Fibroblast of skin of back (primary cell): Measurements from ENCODE around the gene LRRC3.

Source experiments
- DNase-seq: peaks from one replicate; pipeline ENCODE4 v3.0.0-alpha.2; 2013

LRRC3 gene

DNA sequence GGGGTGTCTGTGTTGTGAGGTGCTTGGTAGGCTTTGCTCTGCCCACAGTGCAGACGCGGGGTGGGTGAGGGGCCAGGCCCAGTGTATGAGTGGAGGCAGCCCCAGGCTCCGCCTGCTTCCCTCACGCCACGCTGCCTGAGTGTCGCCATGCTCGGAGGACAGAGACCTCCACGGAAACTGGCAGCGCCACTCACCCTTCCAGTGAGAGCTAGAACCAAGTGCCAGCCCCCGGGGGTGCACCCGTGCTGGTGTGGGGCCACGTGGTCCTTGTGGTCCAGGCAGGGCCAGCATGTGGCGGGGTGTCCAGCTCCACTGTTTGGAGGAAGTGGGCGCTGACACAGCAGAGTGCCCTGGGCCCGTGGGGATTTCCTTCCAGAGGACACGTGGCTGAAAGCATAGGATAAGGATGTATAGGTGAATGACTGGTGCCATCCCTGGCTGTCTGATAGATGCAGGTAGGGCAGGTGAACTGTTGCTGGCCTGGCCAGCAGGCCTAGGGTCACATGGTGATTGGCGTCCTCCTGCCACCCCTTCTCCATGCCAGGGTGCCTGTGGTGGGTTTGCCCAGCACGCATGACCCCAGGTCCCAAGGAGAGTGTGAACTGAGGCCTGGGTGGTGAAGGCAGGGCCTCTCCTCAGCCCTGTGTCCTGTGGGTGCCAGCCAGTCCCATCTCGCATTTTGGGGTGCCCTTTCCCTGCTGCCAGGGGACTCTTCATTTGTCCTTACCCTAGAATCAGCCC is 3.8 kb downstream of the LRRC3 start:
- DNase-seq, result no peak

DNA sequence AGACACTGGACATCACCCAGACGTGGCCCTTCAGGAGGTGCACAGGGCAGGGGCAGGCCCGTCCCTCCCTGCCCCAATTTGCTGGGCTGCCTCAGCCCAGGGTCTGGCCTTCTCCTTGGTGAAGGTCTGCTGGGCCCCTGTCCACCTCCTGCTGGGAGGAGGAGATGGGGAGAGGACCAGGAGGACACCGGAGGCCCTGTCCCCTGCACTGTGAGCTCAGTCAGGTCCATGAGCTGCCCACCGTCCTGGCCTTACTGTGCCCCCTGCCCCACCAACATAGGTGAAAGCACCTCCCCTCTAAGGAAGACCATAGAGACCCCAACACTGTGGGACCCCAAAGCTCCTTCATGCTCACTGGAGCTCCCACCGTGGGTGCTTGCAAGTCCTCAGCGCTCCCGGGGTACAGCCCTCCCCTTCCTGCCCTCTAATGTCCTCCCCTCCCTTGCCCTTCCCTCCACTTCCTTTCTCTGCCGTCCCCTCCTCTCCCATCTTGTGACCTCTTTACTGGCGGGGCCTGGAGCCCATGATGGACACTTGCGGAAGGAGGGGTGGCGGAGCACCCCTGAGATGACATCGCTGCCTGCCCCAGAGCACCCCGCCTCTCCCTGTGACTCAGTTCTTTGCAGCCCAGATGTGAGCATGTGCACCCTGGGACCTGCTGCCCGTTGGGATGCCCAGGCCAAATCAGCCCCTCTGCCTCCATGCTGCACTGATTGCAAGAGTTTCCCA is 4.6 kb downstream of the LRRC3 start:
- no peak for DNase-seq

- DNase-seq, result no peak
Measured at GRCh38 chr21:44460441-44460755, 5.1 kb downstream of the LRRC3 start.

DNA sequence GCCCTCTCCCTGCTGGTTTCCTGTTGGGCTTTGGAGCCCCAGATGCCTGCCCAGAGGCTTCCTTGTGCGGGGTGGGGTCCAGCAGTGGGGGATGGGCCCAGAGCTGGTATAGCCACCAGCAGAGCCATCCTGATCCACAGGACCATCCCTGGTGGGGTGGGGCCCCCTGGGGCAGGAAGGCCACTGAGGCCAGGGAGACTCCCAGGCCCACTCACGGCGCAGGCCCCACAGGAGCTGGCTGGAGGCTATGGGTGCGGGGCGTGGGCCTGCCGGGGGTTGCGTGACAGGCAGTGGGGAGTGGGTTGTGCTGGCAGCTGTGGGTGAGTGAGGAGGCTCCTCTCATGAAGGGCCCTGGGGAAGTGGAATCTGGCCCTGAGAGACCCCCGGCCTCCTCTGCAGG is 5.7 kb downstream of the LRRC3 start:
- DNase-seq, result no peak

DNA sequence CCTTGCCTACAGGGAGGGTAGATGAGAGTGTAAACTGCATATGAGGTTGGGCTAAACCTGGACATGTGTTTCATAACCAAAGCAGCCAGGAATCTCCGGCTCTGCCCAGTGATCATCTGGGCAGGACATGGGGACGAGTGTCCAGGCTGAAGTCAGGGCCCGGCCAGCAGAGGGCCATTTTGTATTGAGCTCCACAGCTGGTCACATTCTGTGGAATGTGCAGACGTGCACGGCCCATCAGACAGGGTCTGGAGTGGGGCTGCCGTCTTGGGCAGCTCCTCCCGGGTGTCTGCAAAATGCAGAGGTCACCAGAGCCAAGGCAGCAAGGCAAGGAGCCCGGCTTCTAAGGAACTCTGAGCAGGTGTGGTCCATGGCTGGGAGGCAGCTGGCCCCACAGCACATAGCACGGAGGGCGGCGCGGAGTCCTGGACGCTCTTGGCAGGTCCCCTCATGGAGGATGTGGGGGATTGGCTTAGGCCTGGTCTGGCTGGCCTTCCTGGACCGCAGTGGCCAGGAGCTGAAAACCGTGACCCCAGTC is 6.2 kb downstream of the LRRC3 start:
- DNase-seq, result no peak

GRCh38 chr21:44462086-44462833 is 7.0 kb downstream of the LRRC3 start:
- DNase-seq, result no peak

DNA sequence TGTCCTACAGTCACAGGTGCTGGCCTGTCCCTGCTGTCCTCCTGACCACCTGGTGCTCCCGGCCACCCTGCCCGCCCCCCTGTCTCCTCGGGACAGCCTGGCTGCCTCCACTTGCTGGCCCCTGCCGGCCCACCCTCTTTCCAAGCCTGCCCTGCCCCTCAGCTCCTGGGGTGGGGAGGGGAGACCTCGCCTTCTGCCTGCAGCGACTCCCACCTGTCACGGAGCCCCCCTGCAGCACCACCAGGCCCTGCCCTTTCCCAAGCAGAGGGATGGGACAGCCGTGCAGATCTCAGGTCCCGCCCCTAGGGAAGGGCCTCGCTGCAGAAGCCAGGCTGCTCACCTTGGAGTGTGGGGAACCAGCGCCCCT is 7.5 kb downstream of the LRRC3 start:
- DNase-seq, result no peak

DNA sequence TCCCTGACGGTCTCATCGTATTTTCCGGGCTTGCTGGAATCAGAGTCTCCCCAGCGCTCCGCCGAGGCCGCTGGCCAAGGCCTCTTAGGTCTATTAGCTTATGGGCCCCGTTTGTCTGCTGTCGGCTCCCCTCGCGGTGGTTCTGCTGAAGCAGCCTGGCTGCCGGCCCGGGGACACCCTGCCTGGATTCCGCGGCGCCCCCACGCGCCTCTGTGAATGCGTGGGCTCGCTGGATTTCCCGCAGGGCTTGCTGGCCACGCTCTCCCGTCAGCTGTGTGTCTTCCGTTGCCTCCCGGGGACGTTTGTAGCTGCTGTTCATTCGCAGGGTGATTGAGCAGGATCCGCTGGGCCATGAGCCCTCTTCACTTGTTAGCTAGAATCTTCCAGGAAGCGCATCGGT is 8.4 kb downstream of the LRRC3 start:
- no peak for DNase-seq

- DNase-seq, result no peak
Measured at GRCh38 chr21:44464351-44464750, 9.0 kb downstream of the LRRC3 start.

GRCh38 chr21:44466351-44466954 is 11.1 kb downstream of the LRRC3 start:
- DNase-seq, result no peak

GRCh38 chr21:44466996-44467858 is 11.9 kb downstream of the LRRC3 start:
- no peak for DNase-seq

GRCh38 chr21:44467859-44468195 is 12.5 kb downstream of the LRRC3 start:
- DNase-seq, result no peak

GRCh38 chr21:44471341-44471740 is 16.0 kb downstream of the LRRC3 start:
- DNase-seq, result no peak

DNA sequence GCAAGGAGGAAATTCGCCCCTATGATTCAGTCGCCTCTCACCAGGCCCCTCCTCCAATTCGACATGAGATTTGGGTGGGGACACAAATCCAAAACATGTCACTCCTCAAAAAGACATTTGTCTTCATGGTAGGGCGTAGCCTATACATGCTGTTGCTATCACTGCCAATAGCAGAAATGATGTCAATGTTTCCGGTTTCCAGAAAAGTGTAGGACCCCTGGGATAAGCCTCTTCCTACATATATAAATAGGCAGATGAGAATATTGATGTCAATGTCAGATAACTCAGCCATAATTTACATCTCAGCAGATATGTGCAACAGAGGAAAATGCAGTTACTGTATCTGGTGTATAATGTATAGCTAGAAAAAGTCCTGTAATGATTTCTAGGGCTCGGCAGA is 16.7 kb downstream of the LRRC3 start:
- no peak for DNase-seq

DNA sequence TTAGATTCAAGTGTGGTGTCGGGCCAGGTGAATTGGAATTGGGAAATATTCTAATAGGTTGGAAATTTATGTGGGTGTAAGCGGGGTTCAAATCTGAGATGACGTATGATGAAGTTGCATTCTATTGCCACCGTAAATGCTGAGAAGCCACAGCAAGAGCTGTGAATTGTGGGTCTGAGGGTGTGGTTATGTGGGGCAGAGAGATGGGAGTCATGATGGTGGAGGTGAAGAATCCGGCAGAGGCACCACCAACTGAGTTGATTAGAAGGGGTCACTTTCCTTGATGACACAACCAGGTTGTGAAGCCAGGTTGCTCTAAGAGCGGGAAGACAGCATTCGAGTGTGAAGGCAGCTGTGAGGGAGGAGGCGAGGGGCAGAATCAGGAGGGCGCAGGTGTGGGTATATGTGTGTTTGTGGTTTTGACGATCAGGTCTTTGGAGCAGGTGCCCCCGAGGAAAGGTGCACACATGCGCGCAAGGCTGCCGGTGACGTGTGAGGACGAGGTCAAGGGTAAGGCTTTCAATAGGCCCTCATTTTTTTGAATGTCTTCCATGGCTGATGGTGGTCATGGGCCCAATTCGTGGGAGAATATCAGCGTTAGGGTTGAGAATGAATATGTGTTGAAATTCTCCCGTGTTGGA is 18.7 kb downstream of the LRRC3 start:
- DNase-seq, result no peak

GRCh38 chr21:44475266-44475845 is 20.0 kb downstream of the LRRC3 start:
- no peak for DNase-seq

DNA sequence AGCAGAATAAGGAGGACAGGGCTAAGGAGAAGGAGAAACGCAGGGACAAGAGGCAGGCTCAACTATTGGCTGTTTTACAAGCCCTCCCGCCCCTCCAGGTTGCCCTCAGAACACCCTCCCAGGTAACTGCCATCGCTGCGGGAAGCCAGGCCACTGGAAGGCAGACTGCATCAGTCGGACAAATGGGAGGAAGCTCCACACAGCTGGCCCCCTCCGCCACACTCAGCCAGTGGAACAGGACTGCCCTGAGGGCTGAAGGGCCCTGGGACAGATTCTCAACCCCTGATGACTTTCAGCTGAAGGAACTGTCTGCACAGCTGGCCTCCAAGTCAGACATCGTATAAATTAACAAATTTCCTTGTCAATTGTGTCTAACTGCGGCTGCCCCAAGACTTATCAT is 21.8 kb downstream of the LRRC3 start:
- DNase-seq, result no peak

DNA sequence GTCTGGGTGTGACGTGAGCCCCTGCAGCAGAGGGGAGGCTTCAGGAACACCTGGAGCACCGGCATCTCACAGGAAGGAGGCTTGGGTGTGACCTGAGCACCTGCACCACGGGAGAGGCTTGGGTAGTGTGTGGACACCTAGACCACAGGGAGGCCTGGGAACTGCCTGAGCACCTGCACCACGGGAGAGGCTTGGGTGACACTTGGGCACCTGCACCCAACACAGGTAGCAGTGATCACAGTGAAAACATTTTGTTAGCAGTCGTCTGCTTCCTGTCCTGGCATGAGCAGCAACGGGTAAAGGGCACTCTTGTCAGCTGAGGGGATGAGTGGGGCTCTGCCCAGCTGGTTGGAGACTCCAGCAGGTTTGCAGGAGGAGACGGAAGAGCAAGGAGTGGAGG is 22.4 kb downstream of the LRRC3 start:
- DNase-seq, result no peak

DNA sequence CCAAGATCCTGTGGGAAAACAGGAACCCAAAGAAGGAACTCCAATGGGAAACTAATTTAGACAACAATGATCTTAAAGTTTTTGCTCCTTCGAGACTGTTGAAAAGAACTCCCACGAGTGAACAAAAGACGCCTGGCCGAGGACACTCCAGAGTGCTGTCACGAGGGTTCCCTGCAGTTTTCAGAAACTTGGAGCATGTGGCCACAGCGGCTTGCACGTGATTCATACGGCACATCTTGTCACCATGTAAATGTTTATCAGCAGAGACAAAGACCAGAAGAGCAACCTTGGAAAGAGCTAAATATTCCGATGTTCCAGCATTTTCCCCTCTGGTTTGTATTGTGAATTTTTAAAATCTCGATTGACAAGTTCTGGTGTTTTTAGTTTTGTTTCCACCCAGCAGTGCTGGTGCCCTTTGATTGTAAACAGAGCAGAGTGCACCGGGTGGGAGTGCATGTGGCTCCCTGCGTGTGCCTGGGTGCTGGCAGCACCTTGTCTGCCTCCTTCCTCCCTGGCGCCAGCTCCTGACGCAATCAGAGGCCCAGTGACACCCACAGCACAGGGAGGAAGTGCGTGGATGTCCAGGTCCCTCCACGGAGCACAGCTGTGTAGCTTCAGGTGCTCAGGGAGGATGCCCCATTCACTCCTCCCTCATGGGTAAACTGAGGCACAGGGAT is 23.0 kb downstream of the LRRC3 start:
- DNase-seq, result no peak

DNA sequence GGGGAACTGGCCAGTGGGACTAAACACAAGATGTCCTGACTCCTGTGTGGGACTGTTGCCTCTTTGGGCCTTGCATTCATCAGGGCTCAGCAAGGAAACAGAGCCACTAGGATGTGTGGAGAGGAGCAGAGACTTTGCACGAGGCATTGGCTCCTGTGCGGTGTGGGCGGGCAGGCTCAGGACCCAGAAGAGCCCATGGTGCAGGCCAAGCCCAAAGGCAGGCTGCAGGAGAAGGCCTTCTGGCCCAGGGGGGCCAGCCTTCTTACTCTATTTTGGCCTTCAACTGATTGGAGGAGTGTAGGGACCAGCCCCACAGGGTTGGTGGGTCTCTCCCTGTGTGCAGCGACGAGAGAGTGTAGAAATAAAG is 23.5 kb downstream of the LRRC3 start:
- DNase-seq, result no peak
